Measurements from ENCODE around the gene ZNF76.

ZNF76 gene

GRCh38 chr6:35238843-35239289 lies 20.7 kb upstream of the ZNF76 start:
- no peak for DNase-seq

DNA sequence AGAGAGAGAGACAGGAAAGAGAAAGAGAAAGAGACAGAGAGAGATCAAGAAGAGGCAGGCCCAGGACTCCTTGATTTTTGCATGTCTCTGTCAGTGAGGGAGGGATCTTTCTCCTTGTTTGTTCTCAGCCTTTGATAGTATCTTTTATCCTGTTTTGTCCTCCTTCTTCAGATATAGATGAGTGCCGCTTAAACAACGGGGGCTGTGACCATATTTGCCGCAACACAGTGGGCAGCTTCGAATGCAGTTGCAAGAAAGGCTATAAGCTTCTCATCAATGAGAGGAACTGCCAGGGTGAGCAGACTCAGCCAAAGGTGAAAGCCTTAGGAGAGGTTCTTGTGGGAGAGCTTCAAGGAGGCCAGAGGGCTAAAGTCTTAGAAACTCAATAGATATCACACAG lies 20.0 kb upstream of the ZNF76 start:
- DNase-seq: no peak

DNA sequence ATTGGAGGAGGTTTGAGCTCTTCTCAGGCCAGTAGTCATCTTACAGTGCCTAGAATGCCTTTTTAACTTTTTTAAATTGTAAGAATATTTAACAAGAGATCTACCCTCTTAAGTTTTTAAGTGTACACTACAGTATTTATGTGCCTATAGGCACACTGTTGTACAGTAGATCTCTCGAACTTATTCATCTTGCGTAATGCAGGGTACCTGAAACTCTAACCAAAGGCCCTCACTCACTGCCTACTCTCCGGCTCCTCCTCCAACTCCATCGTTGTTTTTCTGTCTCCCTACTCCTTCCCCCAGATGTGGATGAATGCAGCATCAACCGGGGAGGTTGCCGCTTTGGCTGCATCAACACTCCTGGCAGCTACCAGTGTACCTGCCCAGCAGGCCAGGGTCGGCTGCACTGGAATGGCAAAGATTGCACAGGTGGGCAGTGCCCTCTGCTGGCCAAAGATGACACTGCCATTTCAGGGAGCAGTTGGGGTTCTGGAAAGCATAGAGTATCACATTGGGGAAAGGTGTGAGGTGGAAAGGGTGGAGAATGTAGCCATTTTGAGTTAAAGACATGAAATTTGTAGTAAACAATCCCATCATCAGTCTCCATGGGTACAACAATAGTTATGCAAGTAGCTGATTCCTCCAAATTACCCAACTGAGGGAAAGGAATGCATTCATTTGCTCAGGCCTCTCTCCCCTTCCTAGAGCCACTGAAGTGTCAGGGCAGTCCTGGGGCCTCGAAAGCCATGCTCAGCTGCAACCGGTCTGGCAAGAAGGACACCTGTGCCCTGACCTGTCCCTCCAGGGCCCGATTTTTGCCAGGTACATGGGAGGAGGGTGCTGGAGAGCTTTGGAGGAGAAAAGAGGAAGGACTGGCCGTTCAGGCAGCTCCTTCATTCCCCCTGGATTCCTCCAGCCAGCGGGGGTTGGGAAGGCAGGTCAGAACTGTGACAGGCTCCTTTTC lies 18.4 kb upstream of the ZNF76 start:
- peak; percentile 48 for DNase-seq

DNA sequence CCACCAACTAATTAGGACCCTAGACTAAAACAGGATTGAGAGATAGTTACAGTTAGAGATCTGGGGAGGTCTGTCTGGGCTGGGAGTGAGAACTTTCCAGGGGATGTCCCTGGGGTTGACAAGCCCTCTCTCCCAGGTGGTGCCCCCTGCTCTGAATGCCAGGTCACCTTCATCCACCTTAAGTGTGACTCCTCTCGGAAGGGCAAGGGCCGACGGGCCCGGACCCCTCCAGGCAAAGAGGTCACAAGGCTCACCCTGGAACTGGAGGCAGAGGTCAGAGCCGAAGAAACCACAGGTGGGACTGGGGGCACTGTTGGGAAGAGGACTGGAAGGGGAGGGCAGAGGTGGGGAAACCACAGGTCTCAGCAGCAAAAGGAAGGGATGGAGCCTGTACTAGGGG lies 17.0 kb upstream of the ZNF76 start:
- DNase-seq: no peak

DNA sequence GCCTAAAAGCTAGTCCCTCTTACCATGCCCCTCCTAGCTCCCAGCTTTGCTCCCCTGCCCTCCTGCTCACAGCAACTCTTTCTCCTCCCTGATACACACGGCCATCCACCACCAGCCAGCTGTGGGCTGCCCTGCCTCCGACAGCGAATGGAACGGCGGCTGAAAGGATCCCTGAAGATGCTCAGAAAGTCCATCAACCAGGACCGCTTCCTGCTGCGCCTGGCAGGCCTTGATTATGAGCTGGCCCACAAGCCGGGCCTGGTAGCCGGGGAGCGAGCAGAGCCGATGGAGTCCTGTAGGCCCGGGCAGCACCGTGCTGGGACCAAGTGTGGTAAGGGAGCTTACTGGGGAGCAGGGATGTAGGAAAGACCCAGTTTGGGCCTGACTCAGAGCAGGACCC lies 16.6 kb upstream of the ZNF76 start:
- DNase-seq: no peak

- DNase-seq: no peak
These were observed 16.1 kb upstream of the ZNF76 start for GRCh38 chr6:35243386-35243958.

GRCh38 chr6:35244551-35244950 lies 15.0 kb upstream of the ZNF76 start:
- DNase-seq: no peak

GRCh38 chr6:35247642-35248231 lies 11.8 kb upstream of the ZNF76 start:
- no peak for DNase-seq

GRCh38 chr6:35248300-35248699 lies 11.2 kb upstream of the ZNF76 start:
- no peak for DNase-seq

DNA sequence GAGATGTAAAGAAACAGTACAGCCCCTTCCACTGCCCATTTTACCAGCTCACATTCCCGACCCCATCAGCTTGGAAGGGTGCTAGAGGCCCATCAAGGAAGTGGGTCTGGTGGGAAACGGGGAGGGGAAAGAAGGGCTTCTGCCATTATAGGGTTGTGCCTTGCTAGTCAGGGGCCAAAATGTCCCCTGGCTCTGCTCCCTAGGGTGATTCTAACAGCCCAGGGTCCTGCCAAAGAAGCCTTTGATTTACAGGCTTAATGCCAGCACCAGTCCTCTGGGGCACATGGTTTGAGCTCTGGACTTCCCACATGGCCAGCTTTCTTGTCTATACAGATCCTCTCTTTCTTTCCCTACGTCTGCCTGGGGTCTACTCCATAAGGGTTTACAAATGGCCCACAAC lies 10.6 kb upstream of the ZNF76 start:
- no peak for DNase-seq

DNA sequence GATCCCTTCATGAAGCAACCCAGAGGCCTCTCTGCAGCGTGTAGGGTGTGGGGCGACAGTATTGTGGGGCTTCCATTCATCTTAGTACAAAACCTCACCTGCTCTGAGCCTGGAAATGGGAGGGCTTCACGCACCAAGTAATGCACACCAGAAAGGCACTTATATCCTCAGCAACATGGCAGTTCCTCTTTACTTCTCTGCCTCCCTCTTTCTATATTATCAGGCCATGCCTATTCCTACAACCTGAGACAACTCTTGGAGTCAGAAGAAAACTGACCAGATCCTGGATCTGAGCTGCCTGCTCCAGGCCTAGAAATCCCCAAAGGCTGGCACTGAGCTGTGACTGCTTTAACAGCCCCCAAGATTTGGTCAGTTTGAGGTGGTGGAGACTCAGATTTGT lies 7.6 kb upstream of the ZNF76 start:
- DNase-seq: no peak

GRCh38 chr6:35253249-35253648 lies 6.3 kb upstream of the ZNF76 start:
- DNase-seq: no peak

DNA sequence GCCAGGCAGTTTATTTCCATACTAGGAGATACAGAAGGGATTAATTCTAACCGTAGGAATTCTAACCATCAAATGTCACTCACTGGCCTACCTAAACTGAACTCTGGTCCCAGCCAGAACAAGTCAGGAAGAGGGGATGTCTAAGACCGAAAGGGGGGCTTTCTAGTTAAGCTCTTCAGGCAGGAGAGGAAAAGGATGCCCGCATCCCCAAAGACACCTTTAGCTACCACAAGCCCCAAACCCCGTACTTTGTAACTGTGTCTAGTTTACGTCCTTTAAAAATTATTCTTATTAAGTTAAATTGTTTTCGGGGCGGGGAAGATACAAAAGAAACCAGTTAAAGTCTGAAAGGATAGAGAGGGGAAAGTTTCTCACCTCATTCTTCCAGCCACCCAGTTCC lies 1.2 kb upstream of the ZNF76 start:
- no peak for DNase-seq

- peak; percentile 62 for DNase-seq
These were observed 709 bp upstream of the ZNF76 start for GRCh38 chr6:35258858-35259193.

DNA sequence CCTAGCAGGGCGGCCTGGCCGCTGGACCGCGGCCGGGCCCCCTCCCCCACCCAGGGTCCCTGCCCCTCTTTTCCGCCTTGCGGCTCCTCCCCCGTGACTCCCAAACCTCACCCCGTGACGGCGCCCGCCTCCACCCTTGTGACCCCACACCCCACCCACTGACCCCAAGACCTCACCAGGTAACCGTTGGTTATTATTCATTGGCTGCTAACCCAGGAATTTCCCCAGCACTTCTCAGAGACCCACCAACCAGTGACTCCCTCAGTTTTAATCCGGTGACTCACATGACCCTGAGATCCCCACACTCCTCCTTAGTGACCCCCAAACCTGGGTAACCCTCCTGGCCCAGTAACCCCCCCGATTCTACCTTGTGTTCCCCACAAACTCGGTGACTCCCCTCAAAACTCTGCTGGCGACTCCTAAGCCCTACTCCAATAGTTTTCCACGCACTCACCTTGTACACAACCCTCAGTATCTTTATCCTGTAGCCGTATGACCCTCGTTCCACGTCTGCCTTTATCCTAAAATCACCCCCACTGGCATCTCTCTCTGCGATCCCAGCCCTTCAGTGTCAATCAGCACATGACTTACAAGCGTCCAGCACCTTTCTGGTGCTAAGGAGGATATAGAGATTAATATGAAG lies 534 bp downstream of the ZNF76 start:
- peak; percentile 35 for DNase-seq

DNA sequence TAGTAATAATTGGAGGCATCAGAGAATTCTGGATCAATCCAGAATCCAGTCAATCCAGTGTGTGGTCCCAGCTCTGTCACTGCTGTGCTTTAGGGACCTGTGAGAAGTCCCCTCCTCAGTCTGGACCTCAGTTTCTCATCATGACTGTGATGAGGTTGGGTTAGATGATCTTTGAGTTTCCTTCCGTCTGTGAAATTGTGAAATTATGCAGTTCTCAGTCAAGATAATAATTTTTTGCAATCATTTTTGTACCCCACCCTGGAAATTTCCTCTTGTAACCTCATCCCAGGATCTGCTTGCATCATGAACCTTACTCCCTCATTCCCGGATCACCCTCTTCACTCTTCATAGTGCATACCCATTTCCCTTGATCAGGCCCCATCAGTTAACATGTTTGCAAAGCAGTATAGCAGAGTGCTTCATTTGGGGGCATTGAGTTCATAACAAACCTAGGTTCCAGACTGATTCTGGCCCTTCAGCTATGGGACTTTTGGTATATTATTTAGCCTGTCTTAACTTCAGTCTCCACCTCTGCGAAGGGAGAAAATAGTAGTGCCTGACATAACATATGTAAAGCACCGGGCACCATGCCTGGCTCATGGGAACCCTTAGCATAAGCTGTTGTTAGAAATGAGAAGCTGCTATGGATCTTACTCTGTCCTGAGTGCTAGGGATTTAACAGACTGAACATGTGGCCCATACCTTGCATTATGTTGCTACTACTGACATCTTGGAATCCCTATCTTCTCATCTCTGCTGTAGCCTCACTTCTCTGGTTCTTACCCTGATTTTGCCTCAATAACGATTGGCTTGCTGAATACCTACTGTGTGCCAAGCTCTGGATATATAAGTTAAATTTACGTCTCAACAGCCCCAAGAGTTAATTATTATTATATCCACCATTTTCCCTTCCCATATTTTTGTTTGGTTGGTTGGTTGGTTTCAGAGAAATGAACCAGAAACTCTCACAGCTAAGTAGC lies 1.3 kb downstream of the ZNF76 start:
- no peak for DNase-seq

DNA sequence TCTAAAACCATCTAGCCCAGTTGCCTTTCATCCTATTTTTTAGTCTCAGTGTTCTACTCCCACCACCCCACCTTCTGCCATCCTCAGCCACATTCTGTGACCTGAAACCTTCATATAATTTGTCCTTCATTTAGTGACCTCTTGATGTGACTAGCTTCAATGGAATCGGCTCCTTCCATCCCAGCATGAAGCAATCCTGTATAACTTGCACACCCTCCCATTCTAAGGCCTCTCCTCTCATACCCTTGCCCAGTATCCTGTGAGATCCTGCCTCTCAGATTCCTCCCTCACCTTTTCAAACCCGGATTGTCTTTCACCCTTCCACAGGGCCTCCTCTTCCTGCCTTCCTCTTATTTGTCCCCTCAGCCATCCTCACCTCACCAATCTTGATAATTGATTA lies 3.1 kb downstream of the ZNF76 start:
- DNase-seq: no peak

GRCh38 chr6:35264550-35265274 lies 5.2 kb downstream of the ZNF76 start:
- DNase-seq: no peak

- no peak for DNase-seq
These were observed 6.0 kb downstream of the ZNF76 start for GRCh38 chr6:35265523-35265922.

- no peak for DNase-seq
These were observed 7.9 kb downstream of the ZNF76 start for GRCh38 chr6:35267446-35267845.

GRCh38 chr6:35267897-35268296 lies 8.4 kb downstream of the ZNF76 start:
- DNase-seq: no peak

DNA sequence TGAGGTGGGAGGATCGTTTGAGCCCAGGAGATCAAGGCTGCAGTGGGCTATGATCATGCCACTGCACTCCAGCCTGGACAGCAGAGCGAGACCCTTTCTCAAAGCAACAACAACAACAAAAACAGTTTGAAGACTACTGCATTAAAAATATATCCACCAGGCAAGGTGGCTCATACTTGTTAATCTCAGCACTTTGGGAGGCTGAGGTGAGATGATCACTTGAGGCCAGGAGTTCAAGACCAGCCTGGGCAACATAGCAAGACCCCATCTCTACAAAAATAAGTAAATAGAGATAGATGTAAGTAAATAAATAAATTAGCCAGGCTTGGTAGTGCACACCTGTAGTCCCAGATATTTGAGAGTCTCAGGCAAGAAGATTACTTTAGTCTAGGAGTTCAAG lies 12.5 kb downstream of the ZNF76 start:
- no peak for DNase-seq
